ENCODE data around the gene TUBG1. TPM values are rescaled to one million over a fixed set of nuclear protein-coding genes. Genes with fewer than 3 reads are reported as not detected.

The TUBG1 gene
- total and polyA plus RNA-seq, 9 of the 15 experiments (the other 6 are each of a cell fraction or from before 2014, with no cell fraction given) = 33.1 to 147 (median 66.0) TPM

- TF ChIP-seq ASH1L (IDR thresholded peaks at IDR 0.05; ENCODE audit: borderline replicate concordance, low read depth, partially characterized antibody) (no peak), SMAD1 (IDR thresholded peaks at IDR 0.05; ENCODE audit: low read depth, low read length, partially characterized antibody) (no peak), CEBPG (CRISPR knock-in tag; IDR thresholded peaks at IDR 0.05) (no peak), CEBPG (tag; conservative IDR thresholded peaks at IDR 0.05 in 1 of 2, IDR thresholded peaks at IDR 0.05 in 1 of 2) (no peak), ZC3H4 (CRISPR knock-in tag; IDR thresholded peaks at IDR 0.05; ENCODE audit: borderline replicate concordance) (no peak), ZNF121 (CRISPR knock-in tag; conservative IDR thresholded peaks at IDR 0.05) (no peak), SRSF3 (IDR thresholded peaks at IDR 0.05; ENCODE audit: insufficient read depth, low read length) (no peak), TFAM (CRISPR knock-in tag; conservative IDR thresholded peaks at IDR 0.05) (no peak), ESRRB (CRISPR knock-in tag; IDR thresholded peaks at IDR 0.05; ENCODE audit: borderline replicate concordance) (no peak), KLF6 (CRISPR knock-in tag; IDR thresholded peaks at IDR 0.05; ENCODE audit: borderline replicate concordance) (no peak), HMGN3 (IDR thresholded peaks at IDR 0.05; ENCODE audit: borderline replicate concordance, extremely low read depth, insufficient read length, low read depth, low read length) (no peak), E2F6 (IDR thresholded peaks at IDR 0.05; ENCODE audit: borderline replicate concordance in 1 of 2, extremely low read depth in 1 of 2, insufficient read depth in 1 of 2, insufficient read length in 1 of 2, low read depth in 1 of 2, low read length in 1 of 2, poor library complexity in 1 of 2, severe bottlenecking in 1 of 2) (no peak)
Measured at GRCh38 chr17:42651392-42651791, 41.9 kb downstream of the TUBG1 start (continued).
